Subcutaneous adipose tissue (tissue), 4 donors: ENCODE results near the gene ZNF205. TPM values are rescaled to one million over a fixed set of nuclear protein-coding genes. Genes with fewer than 3 reads are reported as not detected.

Source experiments
- total RNA-seq, 4 donors: library from RNA; depleted of rRNA; stranded (reverse); fragments of >200 nt; gene quantifications; one replicate each; pipeline ENCODE4 v1.1.0, GENCODE V29; 2016
- TF ChIP-seq, protein P1 (sequence below): fragments of 450-650 bp; IDR thresholded peaks from one replicate; pipeline ENCODE4 v1.5.1; 2016; ENCODE audit warnings: low read depth, mild to moderate bottlenecking, control low read depth, antibody characterized with exemption, moderate library complexity

ZNF205 gene
- total RNA-seq, 4 donors from 2014 or later = 3.4 to 15.3 (median 7.6) TPM

DNA sequence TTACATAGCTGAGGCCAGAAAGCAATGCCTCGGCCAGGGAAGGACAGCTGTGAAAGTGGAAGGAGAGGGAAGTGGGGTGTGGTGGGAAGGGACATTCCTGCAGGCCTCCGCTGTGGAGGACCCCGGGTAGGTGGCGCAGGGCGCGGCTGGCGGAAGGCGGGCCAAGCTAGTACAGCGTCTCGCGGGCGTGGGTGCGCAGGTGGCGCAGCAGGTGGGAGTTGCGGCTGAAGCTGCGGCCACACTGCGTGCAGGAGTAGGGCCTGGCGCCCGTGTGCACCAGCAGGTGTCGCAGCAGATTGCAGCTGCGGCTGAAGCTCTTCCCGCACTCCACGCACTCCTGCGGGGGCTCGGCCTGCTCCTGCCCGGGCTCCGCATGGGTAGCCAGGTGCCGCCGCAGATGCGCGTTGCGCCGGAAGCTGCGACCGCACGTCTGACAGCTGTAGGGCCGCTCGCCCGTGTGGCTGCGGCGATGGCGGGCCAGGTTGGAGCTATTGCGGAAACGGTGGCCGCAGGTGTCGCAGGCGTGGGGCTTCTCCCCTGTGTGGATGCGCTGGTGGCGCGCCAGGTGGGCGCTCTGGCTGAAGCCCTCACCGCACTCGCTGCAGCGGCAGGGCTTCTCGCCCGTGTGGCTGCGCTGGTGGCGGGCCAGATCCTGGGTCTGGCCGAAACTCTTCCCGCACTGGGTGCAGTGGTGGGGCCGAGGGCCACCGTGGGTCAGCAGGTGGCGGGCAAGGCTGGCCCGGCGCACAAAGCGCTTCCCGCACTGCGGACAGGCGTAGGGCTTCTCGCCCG is 23.3 kb upstream of the ZNF205 start:
- TF ChIP-seq, protein P1, sequence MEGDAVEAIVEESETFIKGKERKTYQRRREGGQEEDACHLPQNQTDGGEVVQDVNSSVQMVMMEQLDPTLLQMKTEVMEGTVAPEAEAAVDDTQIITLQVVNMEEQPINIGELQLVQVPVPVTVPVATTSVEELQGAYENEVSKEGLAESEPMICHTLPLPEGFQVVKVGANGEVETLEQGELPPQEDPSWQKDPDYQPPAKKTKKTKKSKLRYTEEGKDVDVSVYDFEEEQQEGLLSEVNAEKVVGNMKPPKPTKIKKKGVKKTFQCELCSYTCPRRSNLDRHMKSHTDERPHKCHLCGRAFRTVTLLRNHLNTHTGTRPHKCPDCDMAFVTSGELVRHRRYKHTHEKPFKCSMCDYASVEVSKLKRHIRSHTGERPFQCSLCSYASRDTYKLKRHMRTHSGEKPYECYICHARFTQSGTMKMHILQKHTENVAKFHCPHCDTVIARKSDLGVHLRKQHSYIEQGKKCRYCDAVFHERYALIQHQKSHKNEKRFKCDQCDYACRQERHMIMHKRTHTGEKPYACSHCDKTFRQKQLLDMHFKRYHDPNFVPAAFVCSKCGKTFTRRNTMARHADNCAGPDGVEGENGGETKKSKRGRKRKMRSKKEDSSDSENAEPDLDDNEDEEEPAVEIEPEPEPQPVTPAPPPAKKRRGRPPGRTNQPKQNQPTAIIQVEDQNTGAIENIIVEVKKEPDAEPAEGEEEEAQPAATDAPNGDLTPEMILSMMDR = no peak

DNA sequence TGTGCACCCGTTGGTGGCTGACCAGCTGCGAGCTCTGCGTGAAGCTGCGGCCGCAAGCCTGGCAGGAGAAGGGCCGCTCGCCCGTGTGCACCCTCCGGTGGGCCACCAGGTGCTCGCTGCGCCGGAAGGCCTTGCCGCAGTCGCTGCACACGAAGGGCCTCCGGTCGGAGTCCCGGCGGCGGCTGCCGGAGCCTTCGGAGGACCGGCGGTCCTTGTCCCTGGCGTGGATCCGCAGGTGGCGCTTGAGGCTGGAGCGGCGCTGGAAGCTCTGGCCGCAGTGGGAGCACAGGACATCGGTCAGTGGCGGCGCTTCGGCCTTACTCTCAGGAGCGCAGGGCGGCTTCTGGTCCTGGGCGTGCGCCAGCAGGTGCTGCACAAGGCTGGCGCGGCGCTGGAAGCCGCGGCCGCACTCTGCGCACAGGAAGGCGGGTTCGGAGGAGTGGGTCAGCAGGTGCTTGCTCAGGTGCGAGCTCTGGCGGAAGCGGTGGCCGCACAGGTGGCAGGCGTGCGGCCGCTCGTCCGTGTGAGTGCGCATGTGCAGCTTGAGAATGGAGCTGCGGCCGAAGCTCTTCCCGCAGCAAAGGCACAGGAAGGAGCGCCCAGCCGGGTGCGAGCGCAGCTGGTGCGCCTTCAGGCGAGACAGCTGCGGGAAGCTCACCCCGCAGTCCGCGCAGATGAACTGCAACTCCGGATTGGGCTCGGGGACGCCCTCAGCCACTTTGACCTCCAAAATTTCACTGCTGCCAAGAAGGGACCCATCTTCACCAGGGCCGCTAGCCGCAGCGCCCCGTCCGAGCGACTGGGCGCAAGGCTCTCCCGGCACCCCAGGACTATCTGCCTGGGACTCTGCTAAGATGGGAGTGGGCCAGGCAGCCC is 22.4 kb upstream of the ZNF205 start:
- TF ChIP-seq, protein P1 = no peak

DNA sequence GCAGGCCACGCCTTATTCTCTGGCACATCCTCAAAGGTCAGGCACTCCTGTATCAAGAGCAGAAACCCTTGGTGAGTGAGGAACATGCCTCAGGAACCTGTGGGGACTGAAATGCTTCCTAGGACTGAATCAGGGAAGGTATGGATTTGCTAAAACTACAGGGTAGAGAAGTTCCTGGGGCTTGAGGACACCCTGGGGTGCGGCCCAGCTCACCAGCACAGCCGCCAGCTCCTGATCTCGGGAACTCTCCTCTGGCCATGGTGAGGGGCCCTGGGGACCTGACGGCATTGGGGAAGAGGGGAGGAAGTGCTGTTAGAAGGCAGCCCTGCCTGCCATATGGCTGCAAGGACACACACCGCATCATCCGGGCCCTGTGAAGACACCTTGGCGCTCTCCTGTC is 20.8 kb upstream of the ZNF205 start:
- TF ChIP-seq, protein P1 = no peak

DNA sequence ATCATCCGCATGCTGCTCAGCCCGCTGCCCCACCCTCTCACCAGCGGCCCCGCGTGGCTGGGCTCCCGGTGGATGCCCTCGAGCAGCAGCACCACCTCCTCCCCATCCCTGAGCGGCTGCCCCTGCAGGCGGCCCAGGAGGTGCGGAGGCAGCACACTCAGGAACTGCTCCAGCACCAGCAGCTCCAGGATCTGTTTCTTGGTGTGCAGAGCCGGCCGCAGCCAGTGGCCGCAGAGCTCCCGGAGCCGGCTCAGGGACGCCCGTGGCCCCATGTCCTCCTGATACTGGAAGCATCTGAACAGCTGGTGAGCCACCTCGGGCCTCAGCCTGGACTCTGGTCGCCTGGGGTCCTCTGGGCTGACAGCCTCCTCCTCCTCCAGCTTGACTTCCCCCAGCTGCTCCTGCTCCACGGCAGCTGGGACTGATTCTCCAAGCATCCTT is 19.9 kb upstream of the ZNF205 start:
- TF ChIP-seq, protein P1 = no peak

DNA sequence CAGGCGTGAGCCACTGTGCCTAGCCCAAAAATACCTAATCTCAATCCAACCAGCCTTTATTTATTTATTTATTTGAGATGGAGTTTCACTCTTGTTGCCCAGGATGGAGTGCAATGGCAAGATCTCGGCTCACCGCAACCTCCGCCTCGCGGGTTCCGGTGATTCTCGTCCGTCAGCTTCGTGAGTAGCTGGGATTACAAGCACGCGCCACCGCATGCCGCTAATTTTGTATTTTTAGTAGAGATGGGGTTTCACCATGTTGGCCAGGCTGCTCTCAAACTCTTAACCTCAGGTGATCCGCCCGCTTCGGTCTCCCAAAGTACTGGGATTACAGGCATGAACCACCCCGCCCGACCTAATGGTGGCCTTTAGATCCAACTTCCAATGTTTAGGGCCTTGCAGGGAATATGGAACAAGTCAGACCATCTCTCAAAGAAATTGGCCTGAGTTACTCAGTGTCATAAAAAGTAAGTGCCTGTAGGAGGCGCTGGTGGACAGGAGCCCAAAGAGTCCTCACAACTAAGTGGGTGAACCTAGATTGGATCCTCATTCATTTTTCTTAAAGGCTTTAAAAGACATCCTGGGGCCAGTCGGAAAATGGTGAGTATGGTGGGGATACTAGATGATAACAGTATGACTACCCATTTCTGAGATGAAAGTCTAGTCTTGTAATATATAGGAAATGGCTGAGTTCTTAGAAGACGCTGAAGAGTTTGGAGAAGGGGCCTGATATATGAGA is 17.9 kb upstream of the ZNF205 start:
- TF ChIP-seq, protein P1 = no peak

DNA sequence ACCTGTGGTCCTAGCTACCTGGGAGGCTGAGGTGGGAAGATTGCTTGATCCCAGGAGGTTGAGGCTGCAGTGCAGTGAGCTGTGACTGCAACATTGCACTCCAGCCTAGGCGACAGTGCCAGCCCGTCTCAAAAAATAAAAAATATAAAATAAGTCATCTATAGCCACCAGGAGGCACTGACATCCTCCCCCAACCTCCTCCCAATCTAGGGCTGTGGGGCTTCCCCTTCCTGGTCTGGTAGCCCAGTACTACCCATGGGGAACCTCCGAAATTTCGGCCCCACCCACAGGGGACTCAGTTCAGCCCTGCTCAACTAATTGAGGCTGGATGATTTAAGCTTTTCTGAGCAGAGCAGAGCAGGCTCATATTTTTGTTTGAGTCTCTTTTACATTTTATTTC is 16.5 kb upstream of the ZNF205 start:
- TF ChIP-seq, protein P1 = no peak

DNA sequence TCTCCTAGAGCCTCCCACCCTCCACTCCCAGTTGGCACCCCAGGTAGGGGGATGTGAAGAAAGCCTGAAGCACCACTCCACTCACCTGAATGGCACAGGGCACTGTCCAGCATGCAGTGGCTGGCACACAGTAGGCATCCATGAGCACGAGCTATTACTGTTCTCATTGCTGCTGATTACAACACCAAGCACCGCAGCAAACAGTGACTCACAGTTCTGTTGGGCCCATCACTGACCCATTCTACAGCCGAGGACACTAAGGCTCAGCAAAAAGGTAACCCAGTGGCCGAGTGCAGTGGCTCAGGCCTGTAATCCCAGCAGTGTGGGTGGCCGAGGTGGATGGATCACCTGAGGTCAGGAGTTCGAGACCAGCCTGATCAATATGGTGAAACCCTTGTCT is 16.0 kb upstream of the ZNF205 start:
- TF ChIP-seq, protein P1 = no peak
